ENCODE measurements around the gene MT1E.
"Not testable (repeated sequence)": the region's sequence is repeated elsewhere in the genome, so short reads cannot be mapped to it uniquely, and the experiment has no call there.

The MT1E gene

DNA sequence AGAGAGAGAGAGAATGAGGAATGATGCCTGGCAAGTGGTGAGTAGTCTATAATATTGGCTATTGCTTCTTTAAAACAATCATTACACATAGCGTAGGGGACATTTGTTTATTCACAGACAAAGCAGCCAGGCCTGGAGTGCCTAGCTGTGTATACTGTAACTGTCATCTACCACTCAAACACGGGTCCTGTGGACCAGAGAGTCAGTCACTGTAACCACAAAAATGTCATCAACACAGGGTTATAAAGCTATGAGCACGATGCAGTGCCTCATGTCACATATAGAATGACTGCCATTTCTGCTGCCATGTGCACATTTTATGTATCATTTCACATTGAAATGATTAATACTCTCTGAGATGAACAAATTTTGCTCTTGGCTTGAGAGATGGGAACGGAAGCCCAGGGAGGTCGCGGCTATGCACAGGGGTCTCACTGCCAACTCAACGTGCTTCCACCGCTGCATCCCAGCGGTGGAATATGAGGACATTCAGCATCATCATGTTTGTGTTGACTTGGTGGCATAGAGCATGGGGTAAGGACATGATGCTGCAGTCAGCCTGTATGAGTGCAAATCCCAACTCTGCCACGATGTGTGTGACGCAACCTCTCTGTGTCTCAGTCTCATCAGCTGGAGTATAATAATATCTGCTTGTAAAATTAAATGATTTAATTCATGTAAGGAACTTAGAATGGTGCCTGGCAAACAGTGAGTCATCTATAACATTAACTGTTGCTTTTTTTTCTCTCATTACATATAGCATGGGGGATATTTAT lies 47.4 kb downstream of the MT1E start:
- DNase-seq (ENCODE audit: low read depth), result no peak

DNA sequence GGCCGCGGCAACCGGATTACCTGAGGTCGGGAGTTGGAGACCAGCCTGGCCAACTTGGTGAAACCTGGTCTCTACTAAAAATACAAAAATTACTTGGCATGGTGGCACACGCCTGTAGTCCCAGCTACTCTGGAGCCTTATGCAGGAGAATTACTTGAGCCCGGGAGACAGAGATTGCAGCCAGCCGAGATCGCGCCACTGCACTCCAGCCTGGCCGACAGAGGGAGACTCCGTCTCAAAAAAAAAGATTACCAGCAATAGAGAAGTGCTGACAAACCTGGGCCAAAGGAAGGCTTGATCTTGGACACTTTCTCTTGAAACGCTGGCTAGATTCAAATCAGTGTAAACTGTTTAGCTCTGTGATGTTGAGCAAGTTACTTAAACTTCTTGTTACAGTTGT lies 48.3 kb downstream of the MT1E start:
- DNase-seq (ENCODE audit: low read depth), result no peak

DNA sequence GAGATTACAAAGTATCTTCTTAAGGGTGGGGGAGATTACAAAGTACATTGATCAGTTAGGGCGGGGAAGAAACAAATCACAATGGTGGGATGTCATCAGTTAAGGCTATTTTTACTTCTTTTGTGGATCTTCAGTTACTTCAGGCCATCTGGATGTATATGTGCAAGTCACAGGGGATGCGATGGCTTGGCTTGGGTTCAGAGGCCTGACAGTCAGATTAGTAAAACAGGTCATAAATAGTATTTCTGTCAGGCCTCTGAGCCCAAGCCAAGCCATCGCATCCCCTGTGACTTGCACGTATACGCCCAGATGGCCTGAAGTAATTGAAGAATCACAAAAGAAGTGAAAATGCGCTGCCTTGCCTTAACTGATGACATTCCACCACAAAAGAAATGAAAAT lies 49.0 kb downstream of the MT1E start:
- DNase-seq (ENCODE audit: low read depth), result not testable (repeated sequence)

DNA sequence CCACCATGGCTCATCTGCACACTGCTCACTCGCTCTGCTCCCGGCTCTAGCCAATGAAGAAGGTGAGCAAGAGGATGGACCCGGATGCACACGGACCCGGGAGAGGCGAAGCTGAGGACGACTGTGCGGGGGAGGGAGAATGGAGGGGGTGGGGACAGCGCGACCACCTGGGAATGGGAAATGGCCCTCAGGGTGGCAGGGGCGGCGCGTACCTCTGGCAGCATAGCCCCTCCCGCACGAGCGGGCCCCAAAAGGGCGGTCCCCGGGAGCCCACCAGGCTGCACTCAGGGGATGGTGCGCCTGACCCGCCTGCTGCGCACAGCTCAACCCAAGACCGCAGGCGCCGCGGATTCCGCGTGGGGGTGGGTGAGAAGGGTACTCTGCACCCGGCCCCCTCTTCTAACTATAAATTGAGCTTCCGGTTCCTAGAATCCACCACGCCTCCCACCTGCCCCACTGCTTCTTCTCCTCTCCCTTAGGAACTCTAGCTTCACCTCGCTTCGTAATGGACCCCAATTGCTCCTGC lies 50.2 kb downstream of the MT1E start:
- peak; percentile 40 for DNase-seq (ENCODE audit: low read depth)

Data from stimulated activated CD8-positive, alpha-beta memory T cell treated with anti-CD3 and anti-CD28 coated beads, Interleukin-12 subunit alpha, Interleukin-12 subunit beta, amount 100 ng/mL, for 4 hours (primary cell).